Cardiac muscle cell (in vitro differentiated cells and primary cell): ENCODE data around the gene VASN. TPM values are rescaled to one million over a fixed set of nuclear protein-coding genes. Genes with fewer than 3 reads are reported as not detected.
"Not testable (repeated sequence)": the region's sequence is repeated elsewhere in the genome, so short reads cannot be mapped to it uniquely, and the experiment has no call there.

ENCODE experiments used
- DNase-seq, 2 donors: peaks; one replicate each; pipeline versions ENCODE4 v3.0.0 to v3.0.0-alpha.2; 2010 to 2017; ENCODE audit warnings: low read depth in 1 of 2, low spot score in 1 of 2
- H3K27ac ChIP-seq: fragments of 200-600 bp; sonication (generic); 2 replicates; pipeline ENCODE4 v1.5.1; 2016
- H3K27me3 ChIP-seq: fragments of 200-600 bp; sonication (generic); 2 replicates; pipeline ENCODE4 v1.6.0; 2016; ENCODE audit warnings: control low read depth
- H3K36me3 ChIP-seq: fragments of 200-600 bp; sonication (generic); 2 replicates; pipeline ENCODE4 v1.5.1; 2016; ENCODE audit warnings: control low read depth
- H3K4me1 ChIP-seq: fragments of 200-600 bp; sonication (generic); 2 replicates; pipeline ENCODE4 v1.8.1; 2017; ENCODE audit warnings: low read depth, mild to moderate bottlenecking, mixed run types
- H3K4me3 ChIP-seq: fragments of 200-600 bp; sonication (generic); 2 replicates; pipeline ENCODE4 v1.5.1; 2016; ENCODE audit warnings: mild to moderate bottlenecking
- H3K9me3 ChIP-seq: fragments of 200-600 bp; sonication (generic); 2 replicates; pipeline ENCODE4 v1.5.1; 2017; ENCODE audit warnings: low read depth, mild to moderate bottlenecking, control low read depth
- polyA plus RNA-seq: library from polyadenylated mRNA; unstranded; fragments of >200 nt; fragmentation: Nextera tagmentation; extraction: Ambion mirVana; gene quantifications from 2 replicates; pipeline ENCODE4 v1.2.1, GENCODE V29; 2016
- total RNA-seq: library from RNA; depleted of rRNA; stranded (reverse); fragments of >200 nt; gene quantifications from 2 replicates; pipeline ENCODE4 v1.2.3, GENCODE V29; 2016
- TF ChIP-seq, protein P1 (sequence below): IDR thresholded peaks from 2 replicates; pipeline ENCODE4 v1.5.1; 2012; ENCODE audit warnings: low read depth, mild to moderate bottlenecking, low read length

The VASN gene
- total and polyA plus RNA-seq, 2 experiments from 2014 or later = 18.9 to 33.3 TPM

GRCh38 chr16:4390266-4391260 is 18.9 kb downstream of the VASN start:
- TF ChIP-seq, protein P1, sequence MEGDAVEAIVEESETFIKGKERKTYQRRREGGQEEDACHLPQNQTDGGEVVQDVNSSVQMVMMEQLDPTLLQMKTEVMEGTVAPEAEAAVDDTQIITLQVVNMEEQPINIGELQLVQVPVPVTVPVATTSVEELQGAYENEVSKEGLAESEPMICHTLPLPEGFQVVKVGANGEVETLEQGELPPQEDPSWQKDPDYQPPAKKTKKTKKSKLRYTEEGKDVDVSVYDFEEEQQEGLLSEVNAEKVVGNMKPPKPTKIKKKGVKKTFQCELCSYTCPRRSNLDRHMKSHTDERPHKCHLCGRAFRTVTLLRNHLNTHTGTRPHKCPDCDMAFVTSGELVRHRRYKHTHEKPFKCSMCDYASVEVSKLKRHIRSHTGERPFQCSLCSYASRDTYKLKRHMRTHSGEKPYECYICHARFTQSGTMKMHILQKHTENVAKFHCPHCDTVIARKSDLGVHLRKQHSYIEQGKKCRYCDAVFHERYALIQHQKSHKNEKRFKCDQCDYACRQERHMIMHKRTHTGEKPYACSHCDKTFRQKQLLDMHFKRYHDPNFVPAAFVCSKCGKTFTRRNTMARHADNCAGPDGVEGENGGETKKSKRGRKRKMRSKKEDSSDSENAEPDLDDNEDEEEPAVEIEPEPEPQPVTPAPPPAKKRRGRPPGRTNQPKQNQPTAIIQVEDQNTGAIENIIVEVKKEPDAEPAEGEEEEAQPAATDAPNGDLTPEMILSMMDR = no peak
- no peak for DNase-seq
- Histone ChIP-seq H3K36me3 (no peaks in the 10 kb centered on the region), H3K9me3 (no peaks in the 10 kb centered on the region), H3K4me1 (peaks cover 68% of the 10 kb centered on the region), H3K27me3 (no peaks in the 10 kb centered on the region), H3K4me3 (no peak overlapping the region), H3K27ac (peak overlapping the region; percentile 26)

GRCh38 chr16:4391631-4392381 is 20.2 kb downstream of the VASN start:
- no peak for DNase-seq
- Histone ChIP-seq H3K36me3 (no peaks in the 10 kb centered on the region), H3K9me3 (no peaks in the 10 kb centered on the region), H3K4me1 (peaks cover 61% of the 10 kb centered on the region), H3K27ac (peak overlapping the region; percentile 68), H3K27me3 (no peaks in the 10 kb centered on the region), H3K4me3 (no peak overlapping the region)
- TF ChIP-seq, protein P1 = no peak

GRCh38 chr16:4392382-4393239 is 21.0 kb downstream of the VASN start:
- peak overlapping the region; percentile 68 for H3K27ac ChIP-seq
- H3K36me3 ChIP-seq = no peaks in the 10 kb centered on the region
- no peak overlapping the region for H3K4me3 ChIP-seq
- TF ChIP-seq, protein P1 = no peak
- H3K4me1 ChIP-seq = peaks cover 56% of the 10 kb centered on the region
- peak; percentile 46 to 86 for DNase-seq
- no peaks in the 10 kb centered on the region for H3K9me3 ChIP-seq
- no peaks in the 10 kb centered on the region for H3K27me3 ChIP-seq

GRCh38 chr16:4393240-4393600 is 21.6 kb downstream of the VASN start:
- no peak overlapping the region for H3K4me3 ChIP-seq
- no peak for DNase-seq
- H3K4me1 ChIP-seq = peaks cover 50% of the 10 kb centered on the region

GRCh38 chr16:4393850-4394249 is 22.2 kb downstream of the VASN start:
- H3K4me1 ChIP-seq = peaks cover 43% of the 10 kb centered on the region
- peak overlapping the region; percentile 68 for H3K27ac ChIP-seq

More at GRCh38 chr16:4393240-4393600, 21.6 kb downstream of the VASN start:
- Histone ChIP-seq H3K27ac (peak overlapping the region; percentile 68), H3K27me3 (no peaks in the 10 kb centered on the region), H3K36me3 (no peaks in the 10 kb centered on the region), H3K9me3 (no peaks in the 10 kb centered on the region)
- TF ChIP-seq, protein P1 = no peak

More at GRCh38 chr16:4393850-4394249, 22.2 kb downstream of the VASN start:
- not testable (repeated sequence) for DNase-seq, H3K4me3 ChIP-seq, H3K36me3 ChIP-seq, H3K27me3 ChIP-seq, H3K9me3 ChIP-seq
